NCI-H2227 (cell line): ENCODE data around the gene GPATCH2L.

Experiments used
- DNase-seq: peaks from one replicate; lab custom pipeline; 2025; ENCODE audit not compliant: unreplicated experiment; lab: John Stamatoyannopoulos, UW

Gene GPATCH2L

GRCh38 chr14:76252471-76252870, 100.7 kb downstream of the GPATCH2L start:
- DNase-seq: no peak

GRCh38 chr14:76253111-76253510, 101.4 kb downstream of the GPATCH2L start:
- no peak for DNase-seq

DNA sequence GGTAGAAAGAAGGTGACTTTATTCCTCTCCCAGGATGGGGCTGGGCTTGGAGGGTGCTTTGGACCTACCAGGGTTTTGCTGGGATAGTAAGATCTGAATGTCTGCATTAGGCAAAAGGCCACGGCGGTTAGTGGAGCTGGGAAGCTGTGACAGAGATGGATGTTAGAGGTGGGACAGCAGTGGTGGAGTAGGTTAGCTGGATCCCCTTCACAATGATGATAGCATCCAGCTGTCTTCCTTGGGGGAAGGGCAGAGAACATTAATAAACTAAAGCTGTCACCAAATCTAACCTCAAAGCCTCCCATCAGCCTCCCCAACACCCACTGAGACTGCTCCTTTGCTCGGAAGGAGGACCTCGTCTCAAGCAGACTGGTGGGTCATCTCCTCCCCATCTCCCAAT, 104.8 kb downstream of the GPATCH2L start:
- no peak for DNase-seq

- no peak for DNase-seq
Observed at GRCh38 chr14:76257111-76257803, 105.5 kb downstream of the GPATCH2L start.

DNA sequence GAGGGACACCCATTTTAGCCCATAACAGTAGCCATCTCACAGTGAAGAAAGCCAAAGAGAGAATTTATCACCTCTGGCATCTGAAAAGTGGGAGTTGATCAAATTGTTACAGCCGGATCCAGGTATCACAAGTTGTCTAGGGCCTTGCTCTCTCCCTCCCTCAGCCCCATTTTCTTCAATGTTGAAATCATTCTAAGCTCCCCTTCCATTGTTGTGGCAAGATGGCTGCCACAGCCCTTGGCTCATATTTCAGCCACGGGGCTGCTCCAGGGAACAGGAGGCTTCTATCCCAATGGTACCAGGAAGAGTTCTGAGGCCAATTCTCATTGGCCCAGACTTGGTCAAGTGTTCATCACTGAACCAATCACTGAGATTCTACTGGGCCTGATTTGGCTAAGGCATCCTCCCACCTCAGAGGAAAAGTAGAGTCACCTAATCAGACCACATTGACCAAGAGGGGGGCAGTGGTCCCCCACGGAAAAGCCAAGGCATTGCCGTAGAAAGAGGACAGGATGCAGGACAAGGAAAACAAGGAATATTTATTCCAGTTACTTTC, 106.2 kb downstream of the GPATCH2L start:
- DNase-seq: no peak

- DNase-seq: no peak
Observed at GRCh38 chr14:76259029-76259735, 107.5 kb downstream of the GPATCH2L start.

DNA sequence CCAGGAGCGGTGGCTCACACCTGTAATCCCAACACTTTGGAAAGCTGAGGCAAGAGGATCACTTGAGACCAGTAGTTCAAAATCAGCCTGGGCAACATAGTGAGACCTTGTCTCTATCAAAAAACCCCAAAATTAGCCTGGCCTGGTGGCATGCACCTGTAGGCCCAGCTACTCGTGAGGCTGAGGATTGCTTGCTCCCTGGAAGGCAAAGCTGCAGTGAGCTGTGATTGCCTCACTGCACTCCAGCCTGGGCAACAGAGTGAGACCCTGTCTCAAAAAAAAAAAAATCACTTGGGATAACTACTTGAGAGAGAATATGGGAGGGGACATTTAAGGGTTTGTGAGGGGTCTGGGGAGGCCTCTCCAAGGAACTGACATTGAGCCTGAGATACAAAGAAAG, 109.0 kb downstream of the GPATCH2L start:
- no peak for DNase-seq

- DNase-seq: no peak
Observed at GRCh38 chr14:76261371-76261811, 109.7 kb downstream of the GPATCH2L start.

DNA sequence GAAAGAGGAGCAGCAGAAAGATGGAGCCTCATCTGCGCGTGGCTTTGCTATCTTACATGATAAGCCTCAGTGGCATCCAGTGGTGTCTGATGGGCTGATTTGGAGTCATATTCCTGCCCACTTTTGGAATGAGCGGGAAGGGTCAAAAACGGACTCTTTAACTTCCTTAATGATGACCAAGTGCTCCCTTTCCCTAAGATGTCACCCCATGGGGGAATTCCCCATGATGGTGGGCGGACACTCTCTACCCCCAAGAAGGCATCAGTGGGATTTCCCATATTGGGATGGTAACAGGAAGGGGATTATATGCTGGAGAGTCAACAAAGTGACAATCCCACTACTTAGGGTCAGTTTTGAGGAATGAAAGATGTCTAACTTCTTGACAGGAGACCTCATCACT, 110.9 kb downstream of the GPATCH2L start:
- DNase-seq: no peak
